NCI-H1930 (cell line): ENCODE data around the gene MPDU1.
A peak's percentile ranks its signal among the peaks of the same experiment; 100 is the strongest.

ENCODE experiments used
- DNase-seq, 2 experiments: peaks; one replicate each; lab custom pipeline; 2025; lab: John Stamatoyannopoulos, UW

Gene MPDU1

GRCh38 chr17:7583253-7584109 lies at the start of gene MPDU1:
TSS of gene MPDU1 (plus strand) at chr17:7583852. CDS start at chr17:7583863, 11 bp downstream.
- DNase-seq, result peak; percentile 90 to 94

DNA sequence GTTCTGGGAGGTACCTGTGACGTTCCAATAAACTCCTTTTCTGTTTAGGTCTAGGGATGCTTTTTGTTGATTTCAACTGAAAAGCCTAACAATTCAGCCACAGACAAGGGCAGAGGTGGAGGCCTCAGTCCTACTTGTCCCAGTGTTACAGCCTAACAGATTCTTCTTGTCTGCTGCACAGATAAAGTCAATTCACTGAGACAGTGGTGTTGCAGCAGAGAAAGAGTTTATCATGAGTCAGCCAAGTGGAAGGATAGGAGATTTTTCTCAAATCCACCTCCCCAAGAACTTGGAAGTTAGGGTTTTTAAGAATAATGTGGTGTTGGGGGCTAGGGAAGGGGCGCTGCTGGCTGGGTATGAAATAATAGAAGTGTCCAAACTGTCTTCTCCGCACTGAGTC lies 45.6 kb upstream of the MPDU1 start:
- DNase-seq, result no peak

- no peak for DNase-seq
Observed at GRCh38 chr17:7538891-7539545, 44.6 kb upstream of the MPDU1 start.

- DNase-seq, result no peak
Observed at GRCh38 chr17:7541074-7541621, 42.5 kb upstream of the MPDU1 start.

GRCh38 chr17:7544911-7545310 lies 38.7 kb upstream of the MPDU1 start:
- no peak for DNase-seq

DNA sequence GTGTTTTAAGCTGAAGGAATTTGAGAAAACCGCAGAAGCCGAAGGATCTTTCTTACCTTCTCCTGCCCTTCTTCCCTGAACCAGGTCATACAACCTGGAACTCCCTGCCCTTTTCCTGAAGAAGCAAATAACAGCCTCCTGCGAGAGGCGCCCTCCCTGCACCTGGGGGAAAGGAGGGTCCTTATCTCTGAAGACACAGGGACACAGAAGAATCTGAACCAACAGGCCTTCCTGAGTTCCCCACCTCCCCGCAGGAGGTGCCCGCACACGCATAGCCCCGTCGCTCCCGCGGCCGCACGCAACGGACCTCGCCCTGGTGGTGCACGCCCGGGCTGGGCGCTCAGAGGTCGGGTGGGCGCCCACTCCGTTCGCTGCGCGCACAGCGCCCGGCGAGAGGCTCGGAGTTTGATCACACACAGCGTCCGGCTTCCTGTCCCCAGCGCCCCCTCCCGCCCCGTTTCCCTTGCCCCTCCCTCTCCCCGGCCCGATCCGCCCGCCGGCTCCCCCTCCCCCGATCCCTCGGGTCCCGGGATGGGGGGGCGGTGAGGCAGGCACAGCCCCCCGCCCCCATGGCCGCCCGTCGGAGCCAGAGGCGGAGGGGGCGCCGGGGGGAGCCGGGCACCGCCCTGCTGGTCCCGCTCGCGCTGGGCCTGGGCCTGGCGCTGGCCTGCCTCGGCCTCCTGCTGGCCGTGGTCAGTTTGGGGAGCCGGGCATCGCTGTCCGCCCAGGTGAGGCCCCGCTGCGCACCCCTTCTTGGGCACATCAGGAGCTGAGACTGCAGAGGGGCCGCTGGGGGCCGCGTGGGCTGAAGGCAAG lies 34.9 kb upstream of the MPDU1 start, which contains the start of gene TNFSF12:
Gene TNFSF12, plus strand, starts transcription at position 474 of the 816 bp plus-strand sequence. Its CDS starts 96 bp downstream, at position 570.
- no peak for DNase-seq

- no peak for DNase-seq
Observed at GRCh38 chr17:7549401-7550055, 34.1 kb upstream of the MPDU1 start.

- no peak for DNase-seq
Observed at GRCh38 chr17:7550344-7550743, 33.3 kb upstream of the MPDU1 start.

DNA sequence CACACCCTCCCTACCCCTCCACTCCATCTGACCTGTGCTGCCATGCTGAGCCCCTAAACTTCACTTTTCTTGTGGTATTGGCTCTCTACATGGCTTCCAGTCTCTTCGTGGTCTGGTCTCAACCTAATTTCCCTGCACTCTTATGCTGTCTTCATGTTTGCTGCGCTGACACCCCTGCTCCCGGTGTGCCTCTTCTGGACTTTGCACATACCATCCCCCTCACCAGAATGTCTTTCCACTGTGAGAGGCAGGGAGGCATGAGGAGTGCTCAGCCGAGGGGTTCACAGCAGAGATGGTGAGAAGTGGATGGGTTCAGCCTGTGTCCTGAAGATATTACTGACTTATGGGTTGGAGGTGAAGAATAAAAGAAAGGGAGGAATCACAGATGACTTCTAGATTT lies 32.3 kb upstream of the MPDU1 start:
- DNase-seq, result no peak

DNA sequence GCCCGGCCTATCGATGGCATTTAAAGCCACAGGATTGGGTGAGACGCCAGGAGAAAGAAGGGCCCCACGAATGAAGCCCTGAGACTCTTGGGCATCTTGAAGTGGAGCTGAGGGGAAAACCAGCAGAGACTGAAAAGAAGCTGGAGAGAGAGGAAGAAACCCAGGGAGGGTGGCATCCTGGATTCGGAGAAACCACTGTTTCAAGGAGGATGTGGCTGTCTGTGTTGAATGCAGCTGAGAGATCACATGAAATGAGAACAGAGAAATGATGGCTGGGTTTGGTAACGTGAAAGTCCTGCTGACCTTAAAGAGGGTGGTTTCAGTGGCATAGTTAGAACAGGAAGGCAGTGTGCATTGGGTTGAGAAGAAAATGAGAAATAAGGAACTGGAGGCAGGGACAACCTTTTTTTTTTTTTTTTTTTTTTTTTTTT lies 31.0 kb upstream of the MPDU1 start:
- DNase-seq, result no peak

DNA sequence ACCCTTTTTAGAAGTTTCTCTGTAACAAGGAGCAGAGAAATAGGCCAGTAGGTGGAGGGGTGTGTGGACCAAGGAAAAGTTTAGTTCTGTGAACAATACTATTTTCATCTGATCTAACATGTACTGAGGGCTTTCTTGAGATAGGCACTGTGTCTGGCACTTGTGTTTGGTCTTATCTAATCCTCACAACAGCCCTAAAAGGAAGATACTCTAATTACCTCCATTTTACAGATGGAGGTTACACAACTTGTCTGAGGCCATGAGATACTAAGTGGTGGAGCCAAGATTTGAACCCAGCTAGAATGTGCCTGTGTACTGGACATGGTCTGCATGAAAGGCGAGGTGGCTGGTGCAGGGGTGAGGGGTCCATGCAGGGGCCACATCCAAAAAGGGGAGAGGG lies 30.3 kb upstream of the MPDU1 start:
- no peak for DNase-seq

DNA sequence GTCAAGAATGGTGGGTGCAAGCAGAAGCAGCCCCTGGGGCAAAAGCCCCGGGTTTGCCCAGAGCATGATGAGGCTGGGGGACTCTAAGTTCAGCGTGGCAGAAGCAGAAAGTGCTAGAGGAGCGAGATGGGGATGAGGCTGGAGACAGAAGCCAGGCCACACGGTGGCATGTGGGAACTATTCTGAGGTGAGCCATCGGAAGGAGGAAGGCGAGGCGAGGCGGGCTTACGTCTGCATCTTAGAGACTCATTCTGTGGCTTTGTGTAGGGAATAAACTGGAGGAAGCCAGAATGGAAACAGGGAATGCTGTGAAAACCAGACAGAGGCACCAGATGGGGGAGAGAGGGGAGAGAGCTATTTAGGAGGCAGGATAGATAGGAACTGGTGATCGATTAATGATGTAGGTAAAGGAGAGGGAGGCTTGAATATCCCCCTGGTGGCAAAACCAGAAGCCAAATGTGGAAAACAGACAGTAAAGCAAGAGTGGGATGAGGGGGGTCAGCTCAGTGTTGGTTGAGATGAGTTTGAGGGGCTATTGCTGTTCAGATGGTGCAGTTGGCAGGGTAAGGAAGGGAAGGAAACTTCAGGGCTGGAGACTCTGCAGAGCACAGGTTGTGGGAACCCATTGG lies 28.2 kb upstream of the MPDU1 start:
- DNase-seq, result no peak

DNA sequence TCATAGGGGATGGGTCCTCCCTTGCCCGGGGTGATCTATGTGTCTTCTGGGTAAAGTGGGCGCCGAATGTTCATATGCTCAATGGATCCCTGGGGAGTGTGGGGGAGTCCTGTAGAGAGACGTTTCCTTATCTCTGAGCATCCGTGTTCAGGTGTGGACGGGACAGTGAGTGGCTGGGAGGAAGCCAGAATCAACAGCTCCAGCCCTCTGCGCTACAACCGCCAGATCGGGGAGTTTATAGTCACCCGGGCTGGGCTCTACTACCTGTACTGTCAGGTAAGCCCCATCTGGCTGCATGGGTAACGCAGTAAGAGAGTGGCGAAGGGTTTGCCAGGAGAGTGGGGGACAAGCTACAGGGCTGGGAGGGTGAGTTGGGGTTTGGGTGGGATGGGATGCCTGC lies 27.0 kb upstream of the MPDU1 start:
- DNase-seq, result no peak

DNA sequence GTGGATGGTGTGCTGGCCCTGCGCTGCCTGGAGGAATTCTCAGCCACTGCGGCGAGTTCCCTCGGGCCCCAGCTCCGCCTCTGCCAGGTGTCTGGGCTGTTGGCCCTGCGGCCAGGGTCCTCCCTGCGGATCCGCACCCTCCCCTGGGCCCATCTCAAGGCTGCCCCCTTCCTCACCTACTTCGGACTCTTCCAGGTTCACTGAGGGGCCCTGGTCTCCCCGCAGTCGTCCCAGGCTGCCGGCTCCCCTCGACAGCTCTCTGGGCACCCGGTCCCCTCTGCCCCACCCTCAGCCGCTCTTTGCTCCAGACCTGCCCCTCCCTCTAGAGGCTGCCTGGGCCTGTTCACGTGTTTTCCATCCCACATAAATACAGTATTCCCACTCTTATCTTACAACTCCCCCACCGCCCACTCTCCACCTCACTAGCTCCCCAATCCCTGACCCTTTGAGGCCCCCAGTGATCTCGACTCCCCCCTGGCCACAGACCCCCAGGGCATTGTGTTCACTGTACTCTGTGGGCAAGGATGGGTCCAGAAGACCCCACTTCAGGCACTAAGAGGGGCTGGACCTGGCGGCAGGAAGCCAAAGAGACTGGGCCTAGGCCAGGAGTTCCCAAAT lies 26.4 kb upstream of the MPDU1 start:
- no peak for DNase-seq

GRCh38 chr17:7557775-7558543 lies 25.7 kb upstream of the MPDU1 start:
- DNase-seq, result no peak

DNA sequence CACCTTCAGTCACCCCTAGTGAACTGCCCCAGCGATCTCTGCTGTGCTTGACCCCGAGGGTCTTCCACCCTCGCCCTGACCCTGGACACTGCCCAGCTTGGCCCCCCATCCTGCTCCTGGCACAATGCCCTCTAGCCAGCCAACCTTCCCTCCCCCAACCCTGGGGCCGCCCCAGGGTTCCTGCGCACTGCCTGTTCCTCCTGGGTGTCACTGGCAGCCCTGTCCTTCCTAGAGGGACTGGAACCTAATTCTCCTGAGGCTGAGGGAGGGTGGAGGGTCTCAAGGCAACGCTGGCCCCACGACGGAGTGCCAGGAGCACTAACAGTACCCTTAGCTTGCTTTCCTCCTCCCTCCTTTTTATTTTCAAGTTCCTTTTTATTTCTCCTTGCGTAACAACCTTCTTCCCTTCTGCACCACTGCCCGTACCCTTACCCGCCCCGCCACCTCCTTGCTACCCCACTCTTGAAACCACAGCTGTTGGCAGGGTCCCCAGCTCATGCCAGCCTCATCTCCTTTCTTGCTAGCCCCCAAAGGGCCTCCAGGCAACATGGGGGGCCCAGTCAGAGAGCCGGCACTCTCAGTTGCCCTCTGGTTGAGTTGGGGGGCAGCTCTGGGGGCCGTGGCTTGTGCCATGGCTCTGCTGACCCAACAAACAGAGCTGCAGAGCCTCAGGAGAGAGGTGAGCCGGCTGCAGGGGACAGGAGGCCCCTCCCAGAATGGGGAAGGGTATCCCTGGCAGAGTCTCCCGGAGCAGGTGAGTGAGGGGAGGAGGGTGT lies 24.9 kb upstream of the MPDU1 start, which contains the start of gene TNFSF13:
Gene TNFSF13, plus strand, starts transcription at position 207 of the 776 bp plus-strand sequence. Its CDS starts 290 bp downstream, at position 497.
- DNase-seq, result no peak

DNA sequence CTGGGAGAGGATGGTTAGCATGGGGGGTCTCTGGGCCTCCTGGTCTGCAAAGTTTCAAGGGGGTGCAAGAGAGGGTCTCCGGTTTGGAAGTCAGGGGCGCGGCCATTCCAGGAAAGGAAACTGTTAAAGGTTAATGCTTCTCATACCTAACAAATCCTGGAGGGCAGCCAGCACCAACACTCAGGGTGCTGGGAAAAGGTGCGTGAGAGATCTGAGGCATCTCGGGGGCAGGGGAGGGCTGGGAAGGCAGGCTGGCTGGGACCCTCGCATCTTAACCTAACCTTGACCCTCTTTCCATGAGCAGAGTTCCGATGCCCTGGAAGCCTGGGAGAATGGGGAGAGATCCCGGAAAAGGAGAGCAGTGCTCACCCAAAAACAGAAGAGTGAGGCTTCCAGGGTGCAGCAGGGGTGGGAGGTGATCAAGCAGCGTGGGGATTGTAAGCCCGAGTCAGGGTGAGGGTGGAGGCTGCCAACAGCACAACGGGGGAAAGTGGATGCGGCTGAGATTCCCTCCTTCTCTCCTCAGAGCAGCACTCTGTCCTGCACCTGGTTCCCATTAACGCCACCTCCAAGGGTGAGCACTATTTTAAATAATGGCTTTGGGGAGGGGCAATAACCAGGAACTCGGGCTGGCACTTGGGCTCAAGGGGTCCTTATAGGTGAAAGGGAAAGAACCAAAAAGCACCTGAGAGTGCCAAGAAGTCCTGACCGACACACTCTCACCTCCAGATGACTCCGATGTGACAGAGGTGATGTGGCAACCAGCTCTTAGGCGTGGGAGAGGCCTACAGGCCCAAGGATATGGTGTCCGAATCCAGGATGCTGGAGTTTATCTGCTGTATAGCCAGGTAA lies 24.1 kb upstream of the MPDU1 start:
- no peak for DNase-seq
